ENCODE measurements around the gene PSME2. TPM values are rescaled to one million over a fixed set of nuclear protein-coding genes. Genes with fewer than 3 reads are reported as not detected.

Gene PSME2
- total and polyA plus RNA-seq, 2 of the 13 experiments (the other 11 are each of a cell fraction or from before 2014, with no cell fraction given), result 332 to 716 TPM

GRCh38 chr14:24100982-24101494 is 45.4 kb downstream of the PSME2 start (continued):
- TF ChIP-seq ARID5B (CRISPR knock-in tag; IDR thresholded peaks at IDR 0.05) (no peak), ZNF577 (CRISPR knock-in tag; IDR thresholded peaks at IDR 0.05; ENCODE audit: borderline replicate concordance, low read depth) (no peak), ZNF781 (CRISPR knock-in tag; IDR thresholded peaks at IDR 0.05; ENCODE audit: borderline replicate concordance, not compliant biosample characterization) (peak; percentile 31), ZNF710 (CRISPR knock-in tag; IDR thresholded peaks at IDR 0.05; ENCODE audit: borderline replicate concordance) (0 out of 2 replicates have a peak, but pooled peaks have one; percentile 16), REPIN1 (CRISPR knock-in tag; IDR thresholded peaks at IDR 0.05; ENCODE audit: borderline replicate concordance, low read depth) (no peak), DNMT1 (CRISPR knock-in tag; IDR thresholded peaks at IDR 0.05) (peak; percentile 73; the same call in 1 of the 2 replicates), SNAPC5 (CRISPR knock-in tag; IDR thresholded peaks at IDR 0.05; ENCODE audit: borderline replicate concordance) (peak; percentile 8; the same call in 1 of the 2 replicates), PAXIP1 (CRISPR knock-in tag; conservative IDR thresholded peaks at IDR 0.05) (0 out of 2 replicates have a peak, but pooled peaks have one; percentile 22), REL (CRISPR knock-in tag; conservative IDR thresholded peaks at IDR 0.05) (no peak), TSC22D2 (CRISPR knock-in tag; IDR thresholded peaks at IDR 0.05; ENCODE audit: borderline replicate concordance) (no peak), ZNF687 (CRISPR knock-in tag; IDR thresholded peaks at IDR 0.05) (peak; percentile 31; the same call in 1 of the 2 replicates)
